ENCODE results near the gene ADGRG3. TPM values are rescaled to one million over a fixed set of nuclear protein-coding genes. Genes with fewer than 3 reads are reported as not detected.

Gene ADGRG3
- total RNA-seq, 1 donor from 2014 or later = 7.7 TPM

DNA sequence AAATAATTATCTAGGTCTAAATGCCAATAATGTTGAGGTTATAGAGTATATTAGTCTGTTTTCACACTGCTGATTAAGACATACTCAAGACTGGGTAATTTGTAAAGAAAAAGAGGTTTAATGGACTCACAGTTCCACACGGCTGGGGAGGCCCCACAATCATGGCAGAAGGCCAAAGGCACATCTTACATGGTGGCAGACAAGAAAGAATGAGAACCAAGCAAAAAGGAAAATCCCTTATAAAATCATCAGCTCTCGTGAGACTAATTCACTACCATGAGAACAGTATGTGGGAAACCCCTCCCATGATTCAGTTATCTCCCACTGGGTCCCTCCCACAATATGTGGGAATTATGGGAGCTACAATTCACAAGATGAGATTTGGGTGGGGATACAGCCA is 64.6 kb downstream of the ADGRG3 start:
- no peak for ATAC-seq
- no peaks in the 10 kb centered on the region for H3K36me3 ChIP-seq

DNA sequence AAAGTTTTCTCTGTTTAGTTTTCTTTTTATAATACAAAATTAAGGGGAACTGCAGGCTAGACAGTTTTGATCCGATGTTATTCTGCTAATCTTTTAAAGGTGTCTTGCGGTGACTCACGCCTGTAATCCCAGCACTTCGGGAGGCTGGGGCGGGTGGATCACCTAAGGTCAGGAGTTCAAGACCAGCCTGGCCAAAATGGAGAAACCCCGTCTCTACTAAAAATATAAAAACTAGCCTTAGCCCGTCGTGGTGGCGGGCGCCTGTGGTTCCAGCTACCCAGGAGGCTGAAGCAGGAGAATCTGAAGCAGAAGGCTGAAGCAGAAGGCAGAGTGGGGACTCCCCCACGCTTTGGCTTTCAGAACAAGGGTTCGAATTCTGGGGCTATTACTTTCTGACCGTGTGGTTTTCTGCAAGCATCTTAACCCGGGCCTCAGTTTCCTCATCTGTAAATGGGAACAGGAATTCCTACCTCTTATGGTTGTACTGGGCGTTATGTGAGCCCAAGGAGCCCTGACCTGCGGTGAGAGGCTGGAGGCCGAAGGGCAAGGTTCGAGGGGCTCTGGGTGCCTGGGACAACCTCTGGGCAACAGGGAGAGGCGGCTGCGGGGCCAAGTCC is 66.3 kb downstream of the ADGRG3 start:
- no peaks in the 10 kb centered on the region for H3K36me3 ChIP-seq
- ATAC-seq = peak in 1 of 2 donors; percentile 10
- H3K9me3 ChIP-seq = no peaks in the 10 kb centered on the region
- intact Hi-C loops (cut with DNase I) = no loop called here
- H3K27me3 ChIP-seq (ENCODE audit: low read depth) = no peaks in the 10 kb centered on the region
- H3K4me3 ChIP-seq = peak overlapping the region; percentile 89
- H3K4me1 ChIP-seq = peaks cover 19% of the 10 kb centered on the region
- TF ChIP-seq, protein P1, sequence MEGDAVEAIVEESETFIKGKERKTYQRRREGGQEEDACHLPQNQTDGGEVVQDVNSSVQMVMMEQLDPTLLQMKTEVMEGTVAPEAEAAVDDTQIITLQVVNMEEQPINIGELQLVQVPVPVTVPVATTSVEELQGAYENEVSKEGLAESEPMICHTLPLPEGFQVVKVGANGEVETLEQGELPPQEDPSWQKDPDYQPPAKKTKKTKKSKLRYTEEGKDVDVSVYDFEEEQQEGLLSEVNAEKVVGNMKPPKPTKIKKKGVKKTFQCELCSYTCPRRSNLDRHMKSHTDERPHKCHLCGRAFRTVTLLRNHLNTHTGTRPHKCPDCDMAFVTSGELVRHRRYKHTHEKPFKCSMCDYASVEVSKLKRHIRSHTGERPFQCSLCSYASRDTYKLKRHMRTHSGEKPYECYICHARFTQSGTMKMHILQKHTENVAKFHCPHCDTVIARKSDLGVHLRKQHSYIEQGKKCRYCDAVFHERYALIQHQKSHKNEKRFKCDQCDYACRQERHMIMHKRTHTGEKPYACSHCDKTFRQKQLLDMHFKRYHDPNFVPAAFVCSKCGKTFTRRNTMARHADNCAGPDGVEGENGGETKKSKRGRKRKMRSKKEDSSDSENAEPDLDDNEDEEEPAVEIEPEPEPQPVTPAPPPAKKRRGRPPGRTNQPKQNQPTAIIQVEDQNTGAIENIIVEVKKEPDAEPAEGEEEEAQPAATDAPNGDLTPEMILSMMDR (IDR thresholded peaks at IDR 0.05) = no peak
- no peak for DNase-seq
- H3K27ac ChIP-seq = peak overlapping the region; percentile 88

More for the DNA sequence above, 64.6 kb downstream of the ADGRG3 start:
- no peak for DNase-seq
- H3K27me3 ChIP-seq (ENCODE audit: low read depth) = no peaks in the 10 kb centered on the region
- H3K4me3 ChIP-seq = no peak overlapping the region
- no peak overlapping the region for H3K27ac ChIP-seq
- intact Hi-C loops (cut with DNase I) = no loop called here
- TF ChIP-seq, protein P1 (IDR thresholded peaks at IDR 0.05) = no peak
- peaks cover 19% of the 10 kb centered on the region for H3K4me1 ChIP-seq
- H3K9me3 ChIP-seq = no peaks in the 10 kb centered on the region

DNA sequence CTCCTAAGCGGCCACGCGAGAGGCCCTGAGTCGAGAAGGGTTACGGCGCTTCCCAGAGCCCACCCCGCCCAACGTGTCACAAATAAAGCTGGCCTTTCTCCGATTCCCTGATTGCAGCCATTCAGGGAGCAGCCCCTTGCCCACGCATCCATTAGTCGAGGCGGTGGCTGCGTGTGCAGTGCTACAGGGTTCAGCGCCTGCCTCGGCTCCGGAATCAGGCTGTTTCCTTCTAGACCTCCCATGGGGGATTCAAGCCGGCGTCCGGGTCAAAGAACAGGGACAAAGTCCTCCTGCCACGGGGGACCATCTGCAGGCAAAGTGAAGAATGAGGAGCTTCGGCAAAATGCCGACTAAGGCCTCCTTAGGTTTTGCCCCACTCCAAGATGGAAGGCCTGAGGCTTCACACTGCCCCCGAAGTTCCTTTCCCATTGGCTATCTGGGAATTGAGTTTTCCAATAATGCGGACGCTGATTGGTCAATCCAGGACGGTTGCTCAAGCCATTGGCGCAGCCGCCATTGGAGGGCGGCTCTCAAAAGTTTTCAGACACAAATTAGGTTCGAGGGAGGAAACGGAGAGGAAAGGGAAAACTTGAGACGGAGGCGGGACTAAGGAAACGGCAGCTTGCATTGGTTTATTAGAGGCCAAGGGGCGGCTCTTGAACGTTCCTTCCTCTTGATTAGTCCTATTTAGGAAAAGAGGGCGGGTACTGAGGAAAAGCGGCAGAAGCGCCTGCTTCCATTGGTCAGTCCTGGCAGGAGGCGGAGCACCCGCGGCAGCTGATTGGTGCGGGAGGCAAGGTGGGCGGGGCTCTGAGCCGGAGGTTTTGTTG is 67.0 kb downstream of the ADGRG3 start:
- H3K27me3 ChIP-seq (ENCODE audit: low read depth) = no peaks in the 10 kb centered on the region
- no peaks in the 10 kb centered on the region for H3K36me3 ChIP-seq
- TF ChIP-seq, protein P1 (IDR thresholded peaks at IDR 0.05) = no peak
- intact Hi-C loops (cut with DNase I) = no loop called here
- no peaks in the 10 kb centered on the region for H3K9me3 ChIP-seq
- H3K4me1 ChIP-seq = peaks cover 19% of the 10 kb centered on the region
- H3K4me3 ChIP-seq = peak overlapping the region; percentile 89
- peak overlapping the region; percentile 88 for H3K27ac ChIP-seq
- peak; percentile 96 to 97 for ATAC-seq
- peak; percentile 98 for DNase-seq

DNA sequence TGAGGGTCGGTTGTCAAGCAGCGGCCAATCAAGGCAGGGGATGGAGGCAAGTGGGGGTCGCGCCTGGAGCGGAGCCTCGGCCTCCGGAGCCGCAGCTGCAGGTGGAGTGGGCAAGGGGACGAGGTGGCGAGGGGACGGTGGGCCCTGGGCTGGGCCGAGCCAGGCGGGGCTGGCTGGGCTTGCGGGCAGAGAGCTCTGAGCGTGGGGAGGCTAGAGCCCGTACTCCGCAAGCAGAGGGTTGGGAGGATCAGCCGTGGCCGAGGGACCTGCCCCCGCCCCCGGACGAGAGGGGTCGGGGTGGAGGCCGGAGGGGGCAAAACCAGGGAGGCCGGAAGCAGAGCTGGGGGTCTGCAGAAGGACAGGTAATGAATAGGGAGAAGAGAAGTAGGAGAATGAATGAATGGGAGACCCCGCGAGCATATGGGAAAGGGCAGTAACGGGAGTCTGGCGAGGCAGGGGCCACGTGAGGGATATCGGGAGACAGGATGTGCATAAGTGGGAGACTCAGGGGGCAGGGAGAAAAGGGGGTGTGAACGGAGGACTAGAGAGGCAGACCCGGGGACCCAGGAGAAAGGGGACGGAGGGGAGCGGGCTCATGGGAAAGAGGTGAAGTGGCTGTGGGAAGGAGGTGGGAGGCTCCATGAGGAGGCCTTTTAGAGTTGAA is 67.8 kb downstream of the ADGRG3 start, which contains the start of gene KATNB1:
TSS of gene KATNB1 (plus strand) at position 16 of the 664 bp plus-strand sequence. CDS start 1,474 bp downstream, outside the sequence.
- no peaks in the 10 kb centered on the region for H3K27me3 ChIP-seq (ENCODE audit: low read depth)
- ATAC-seq (peak; percentile 40 to 47), DNase-seq (no peak)
- intact Hi-C loops (cut with DNase I) = no loop called here
- peak within 1 kb of the TSS; percentile 88 for H3K27ac ChIP-seq
- peaks cover 19% of the 10 kb centered on the region for H3K4me1 ChIP-seq
- TF ChIP-seq, protein P1 (IDR thresholded peaks at IDR 0.05) = no peak
- peak within 1 kb of the TSS; percentile 89 for H3K4me3 ChIP-seq
- H3K36me3 ChIP-seq = no peaks in the 10 kb centered on the region
- H3K9me3 ChIP-seq = no peaks in the 10 kb centered on the region
